ENCODE data around the gene PPM1M. TPM values are rescaled to one million over a fixed set of nuclear protein-coding genes. Genes with fewer than 3 reads are reported as not detected.

PPM1M gene
- polyA plus RNA-seq, 3 donors, result 18.1 to 19.9 (median 19.0) TPM

GRCh38 chr3:52294320-52295150 is 49.0 kb downstream of the PPM1M start:
- no peak for DNase-seq

DNA sequence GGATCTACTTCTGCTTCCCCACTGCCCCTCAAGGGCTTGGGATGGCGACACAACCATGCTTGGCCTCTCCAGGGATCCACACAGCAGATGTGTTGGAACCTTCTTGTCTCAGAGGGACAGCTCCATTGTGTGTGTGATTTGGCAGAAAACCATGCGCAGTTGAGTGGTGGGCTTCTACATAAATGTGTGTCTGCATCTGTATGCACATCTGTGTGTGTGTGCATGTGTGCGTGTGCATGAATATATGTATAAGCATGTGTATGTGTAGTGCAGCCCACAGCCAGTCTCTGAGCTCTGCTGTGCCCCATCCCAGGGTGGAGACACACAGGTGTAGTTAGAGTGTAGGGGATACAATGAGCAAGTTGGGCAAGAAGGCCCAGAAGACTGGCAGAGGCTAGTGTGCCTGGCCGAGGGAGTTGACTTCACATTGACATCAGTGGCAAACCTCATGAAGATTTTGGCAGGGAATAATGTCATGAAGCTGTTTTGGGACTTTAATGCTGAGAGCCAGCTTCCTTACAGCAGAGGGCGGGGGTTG is 50.2 kb downstream of the PPM1M start:
- no peak for DNase-seq

DNA sequence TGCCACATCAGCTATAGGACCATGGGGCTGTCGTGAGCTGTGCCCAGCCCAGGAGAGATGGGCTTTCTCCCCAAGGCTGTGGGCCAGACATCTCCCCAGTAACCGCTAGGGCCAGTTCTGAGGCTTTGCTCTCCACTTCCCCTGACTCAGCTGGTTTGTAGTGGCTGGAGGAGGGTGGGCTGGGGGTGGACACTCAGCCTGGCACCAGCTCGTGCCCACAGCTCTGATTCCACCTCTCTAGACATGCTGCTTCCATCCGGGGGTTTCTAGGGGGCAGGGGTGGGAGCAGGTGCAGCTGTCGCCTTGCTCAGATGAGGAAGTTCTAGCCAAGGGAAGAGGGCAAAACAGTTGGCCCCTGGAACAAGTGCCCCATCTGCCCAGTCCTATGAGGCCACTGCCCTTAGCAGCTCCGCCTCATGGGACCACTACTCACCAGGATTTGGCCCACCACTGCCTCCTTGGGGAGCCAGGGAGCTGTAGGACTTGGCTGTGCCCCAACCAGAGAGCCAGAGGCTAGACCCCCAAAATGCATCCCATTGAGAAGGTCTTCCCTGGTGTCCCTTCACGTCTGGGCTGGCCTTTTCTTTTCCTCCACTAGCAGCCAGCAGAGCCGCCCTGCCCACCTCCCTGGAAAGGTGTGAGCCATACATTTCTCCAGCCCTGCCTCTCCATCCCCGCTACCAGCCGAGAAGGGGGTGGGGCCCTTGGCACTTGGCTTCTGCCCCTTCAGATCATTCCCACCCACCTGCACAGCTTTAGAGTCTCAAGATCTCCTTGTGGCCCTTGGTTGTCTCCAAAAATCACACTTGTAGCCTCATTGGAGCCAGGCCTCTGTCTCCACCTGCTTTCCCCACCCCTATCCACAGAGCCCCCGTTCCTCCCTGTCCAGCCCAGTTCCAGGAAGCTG is 51.9 kb downstream of the PPM1M start:
- no peak for DNase-seq

DNA sequence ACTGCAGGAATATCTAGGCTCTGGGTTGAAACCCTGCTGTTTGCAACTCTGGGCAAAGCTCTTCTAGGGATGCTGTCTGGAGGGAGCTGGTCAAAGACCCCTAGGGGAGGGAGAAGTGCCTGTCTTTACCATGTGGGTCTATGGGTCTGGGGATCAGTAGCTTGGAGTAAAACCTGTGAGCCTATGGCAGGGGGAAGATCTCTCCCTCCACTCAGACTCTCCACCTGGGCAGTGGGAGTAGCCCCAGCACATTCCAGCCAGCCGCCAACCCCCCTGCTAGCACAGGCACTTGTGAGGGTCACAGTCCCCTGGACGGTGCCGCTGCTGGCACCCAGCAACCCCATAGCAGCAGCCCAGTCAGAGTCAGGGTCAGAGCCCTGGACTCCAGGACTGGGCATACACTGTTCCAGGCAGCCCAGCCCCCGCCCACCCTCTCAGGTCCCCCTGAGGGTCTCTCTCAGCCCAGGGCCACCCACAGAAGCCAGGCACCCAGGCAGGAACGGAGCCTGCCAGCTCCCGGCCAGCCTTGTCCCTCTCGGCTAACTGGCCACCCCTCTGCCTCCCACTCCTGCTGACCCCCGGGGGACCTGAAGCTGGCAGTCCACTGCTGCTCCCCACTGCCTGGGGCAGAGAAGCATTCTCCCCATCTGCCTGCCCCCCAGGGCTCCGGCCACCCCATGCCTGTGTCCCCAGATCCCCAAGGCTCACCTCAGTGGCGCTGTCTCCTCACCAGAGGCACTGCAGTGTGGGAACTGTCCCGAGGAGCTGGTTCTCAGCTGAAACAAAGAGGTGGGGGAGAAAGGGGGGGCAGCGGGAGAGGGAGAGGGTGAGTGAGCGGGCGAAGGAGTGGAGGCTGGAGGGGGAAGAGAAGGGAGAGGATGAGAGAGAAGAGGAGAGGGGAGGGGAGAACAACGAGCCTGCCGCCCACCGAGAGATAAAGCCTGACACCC is 52.9 kb downstream of the PPM1M start:
- no peak for DNase-seq

DNA sequence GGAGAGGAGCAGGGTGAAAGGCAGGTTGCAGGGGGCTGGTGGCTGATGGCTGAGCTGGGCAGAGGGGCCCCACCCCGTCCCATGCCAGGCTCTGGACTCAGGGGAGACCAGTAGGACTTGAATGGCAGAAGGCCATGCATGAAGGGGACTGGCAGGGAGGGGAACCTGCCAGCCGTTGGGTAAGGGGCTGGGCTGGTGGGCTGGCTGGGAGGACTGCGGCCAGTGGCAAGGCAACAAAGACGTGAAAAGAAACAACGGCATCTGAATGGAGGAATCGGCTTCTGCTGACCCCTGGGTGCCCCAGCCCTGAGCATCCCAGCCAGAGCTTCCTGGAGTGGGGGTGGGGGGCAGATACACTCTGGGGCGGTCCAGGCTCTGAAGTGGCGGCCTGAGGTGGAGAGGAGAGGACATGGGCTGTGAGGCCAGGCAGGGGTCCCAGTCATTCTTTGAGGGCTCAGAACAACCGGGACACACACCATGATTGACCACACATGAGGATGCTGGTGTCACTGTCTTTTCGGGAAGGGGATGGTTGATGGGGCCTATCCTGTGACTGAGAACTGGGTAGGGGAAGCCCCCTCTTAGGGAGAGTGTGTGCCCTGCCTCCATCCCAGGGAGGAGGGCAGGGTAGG is 53.8 kb downstream of the PPM1M start:
- no peak for DNase-seq

Other genes starting within 250 kb of the PPM1M start
- gene RPL29, start 249.9 kb upstream of the PPM1M start, polyA plus RNA-seq (ENCODE audit: insufficient read length in 3 of 3), result 1,000 to 10,000 TPM; 1,596 to 1,901 (median 1,807) TPM
- gene DUSP7, start 189.2 kb upstream of the PPM1M start, polyA plus RNA-seq (ENCODE audit: insufficient read length in 3 of 3), result 10 to 100 TPM; 16.6 to 20.7 (median 17.5) TPM
- 1 to 10 TPM; 8.9 to 9.4 (median 9.0) TPM for gene POC1A, start 91.3 kb upstream of the PPM1M start, polyA plus RNA-seq (ENCODE audit: insufficient read length in 3 of 3)
- 10 to 100 TPM; 47.1 to 54.5 (median 48.8) TPM for gene ALAS1, start 47.6 kb upstream of the PPM1M start, polyA plus RNA-seq (ENCODE audit: insufficient read length in 3 of 3)
- gene TLR9, start 20.1 kb upstream of the PPM1M start, polyA plus RNA-seq (ENCODE audit: insufficient read length in 3 of 3), result under 1 TPM; 0.09 to 0.36 (median 0.28) TPM
- 10 to 100 TPM; 29.6 to 38.3 (median 35.9) TPM for gene TWF2, start 6.6 kb upstream of the PPM1M start, polyA plus RNA-seq (ENCODE audit: insufficient read length in 3 of 3)
- gene WDR82, start 32.9 kb downstream of the PPM1M start, polyA plus RNA-seq (ENCODE audit: insufficient read length in 3 of 3), result 10 to 100 TPM; 92.6 to 93.6 (median 92.9) TPM
- gene GLYCTK, start 42.1 kb downstream of the PPM1M start, polyA plus RNA-seq (ENCODE audit: insufficient read length in 3 of 3), result 10 to 100 TPM; 44.4 to 49.3 (median 45.8) TPM
- gene DNAH1, start 70.6 kb downstream of the PPM1M start, polyA plus RNA-seq (ENCODE audit: insufficient read length in 3 of 3), result 10 to 100 TPM in 2 of 3 donors, 1 to 10 TPM in 1; 8.2 to 15.9 (median 13.6) TPM
- 10 to 100 TPM; 81.6 to 89.2 (median 82.3) TPM for gene BAP1, start 164.2 kb downstream of the PPM1M start, polyA plus RNA-seq (ENCODE audit: insufficient read length in 3 of 3)
- 10 to 100 TPM in 2 of 3 donors, 1 to 10 TPM in 1; 7.6 to 13.0 (median 10.8) TPM for gene PHF7, start 164.9 kb downstream of the PPM1M start, polyA plus RNA-seq (ENCODE audit: insufficient read length in 3 of 3)
- gene SEMA3G, start 199.3 kb downstream of the PPM1M start, polyA plus RNA-seq (ENCODE audit: insufficient read length in 3 of 3), result 10 to 100 TPM; 30.0 to 34.1 (median 32.7) TPM
- gene TNNC1, start 208.3 kb downstream of the PPM1M start, polyA plus RNA-seq (ENCODE audit: insufficient read length in 3 of 3), result 1 to 10 TPM; 6.8 to 7.2 (median 7.0) TPM
- 100 to 1,000 TPM; 112 to 148 (median 133) TPM for gene NISCH, start 209.8 kb downstream of the PPM1M start, polyA plus RNA-seq (ENCODE audit: insufficient read length in 3 of 3)
- gene STAB1, start 249.6 kb downstream of the PPM1M start, polyA plus RNA-seq (ENCODE audit: insufficient read length in 3 of 3), result 10 to 100 TPM; 40.7 to 46.6 (median 45.0) TPM